CD4-positive, alpha-beta memory T cell (primary cell): ENCODE data around the gene MCC. TPM values are rescaled to one million over a fixed set of nuclear protein-coding genes. Genes with fewer than 3 reads are reported as not detected.

ENCODE experiments used
- CTCF ChIA-PET: fragments of 350-600 bp; sonication (Branson Sonifier 250); formaldehyde crosslinking; loops from one replicate; lab custom pipeline; 2021; ENCODE audit warnings: inconsistent platforms; ENCODE audit not compliant: partially characterized antibody; lab: Charles Lee
- POLR2A ChIA-PET: fragments of 350-600 bp; sonication (Branson Sonifier 250); formaldehyde crosslinking; loops from one replicate; lab custom pipeline; 2021; ENCODE audit not compliant: partially characterized antibody; lab: Charles Lee
- DNase-seq, 5 donors: peaks; one replicate each; pipeline versions ENCODE4 v3.0.0 to v3.0.0-alpha.2; 2020 to 2022; ENCODE audit warnings: mixed read lengths in 1 of 5
- H3K27ac ChIP-seq: one replicate; pipeline ENCODE4 v1.7.0; 2013; ENCODE audit warnings: low read depth, low read length
- H3K27me3 ChIP-seq: 2 replicates; pipeline ENCODE4 v1.7.0; 2013; ENCODE audit warnings: mild to moderate bottlenecking, low read length, moderate library complexity; ENCODE audit not compliant: insufficient read depth
- H3K36me3 ChIP-seq: 2 replicates; pipeline ENCODE4 v1.7.0; 2013; ENCODE audit warnings: mild to moderate bottlenecking, low read length, moderate library complexity; ENCODE audit not compliant: insufficient read depth
- H3K4me1 ChIP-seq: 2 replicates; pipeline ENCODE4 v1.7.0; 2013; ENCODE audit warnings: mild to moderate bottlenecking, low read length, moderate library complexity; ENCODE audit not compliant: insufficient read depth
- H3K4me3 ChIP-seq, 2 donors: one replicate each; pipeline ENCODE4 v1.7.0; 2013; ENCODE audit warnings: low read length in 2 of 2, mild to moderate bottlenecking in 1 of 2
- H3K9me3 ChIP-seq, 2 donors: one replicate each; pipeline ENCODE4 v1.7.0; 2013; ENCODE audit warnings: low read length in 2 of 2, control low read depth in 1 of 2; ENCODE audit not compliant: control insufficient read depth in 1 of 2
- H3K27ac Mint-ChIP-seq, 7 donors: one replicate each; pipeline ENCODE4 v1.8.0; 2020 to 2021; ENCODE audit warnings: mixed read lengths in 7 of 7, mild to moderate bottlenecking in 6 of 7, inconsistent platforms in 3 of 7, moderate library complexity in 3 of 7
- H3K27me3 Mint-ChIP-seq, 2 donors: one replicate each; pipeline ENCODE4 v1.8.0; 2020 to 2021; ENCODE audit warnings: mixed read lengths in 2 of 2
- H3K36me3 Mint-ChIP-seq, 2 donors: one replicate each; pipeline ENCODE4 v1.8.0; 2020 to 2021; ENCODE audit warnings: mixed read lengths in 2 of 2, inconsistent platforms in 1 of 2, mild to moderate bottlenecking in 1 of 2
- H3K4me1 Mint-ChIP-seq, 4 donors: one replicate each; pipeline ENCODE4 v1.8.0; 2020 to 2021; ENCODE audit warnings: mixed read lengths in 4 of 4, mild to moderate bottlenecking in 1 of 4
- H3K4me3 Mint-ChIP-seq, 8 donors: one replicate each; pipeline ENCODE4 v1.8.0; 2020 to 2021; ENCODE audit warnings: mixed read lengths in 8 of 8, mild to moderate bottlenecking in 7 of 8, moderate library complexity in 6 of 8, inconsistent platforms in 3 of 8
- H3K9me3 Mint-ChIP-seq, 8 donors: one replicate each; pipeline ENCODE4 v1.8.0; 2020 to 2021; ENCODE audit warnings: mixed read lengths in 8 of 8, mild to moderate bottlenecking in 5 of 8, inconsistent platforms in 3 of 8, moderate library complexity in 1 of 8
- intact Hi-C: fragments of 100-400 bp; cut with micrococcal nuclease; formaldehyde crosslinking; loops from one replicate; pipeline ENCODE4 v1.15.1; 2023
- polyA plus RNA-seq, 2 donors: library from polyadenylated mRNA; unstranded; fragments of 300-500 nt; fragmentation: Illumina TruSeq; gene quantifications; one replicate each; pipeline ENCODE4 v1.2.3, GENCODE V29; 2021
- total RNA-seq, 2 experiments: library from RNA; stranded (reverse); gene quantifications; one replicate each; pipeline ENCODE4 v1.2.3, GENCODE V29; 2021

MCC gene
- total and polyA plus RNA-seq, 4 experiments from 2014 or later: 0.92 to 12.1 (median 7.7) TPM

DNA sequence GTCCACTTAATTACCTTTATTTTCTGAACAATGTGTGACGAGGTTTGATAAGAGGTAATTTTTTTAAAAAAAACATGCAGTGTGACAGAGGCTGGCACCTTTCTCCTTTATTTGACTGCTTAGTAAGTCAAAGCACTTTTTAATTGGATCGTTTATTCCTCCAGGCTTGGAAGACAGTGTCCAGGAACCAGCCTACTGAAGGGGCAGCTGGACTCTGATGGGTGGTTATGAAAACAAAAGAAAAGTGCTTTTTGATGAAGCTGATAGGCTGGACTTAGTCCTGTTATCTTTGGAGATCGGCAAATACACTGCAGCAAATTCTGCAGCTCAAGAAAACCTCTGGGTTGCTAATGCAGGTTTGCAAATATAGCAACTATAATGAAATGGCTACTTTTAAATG is 370.0 kb downstream of the MCC start:
- Mint-ChIP-seq H3K36me3 (peaks cover 9 to 28% of the 10 kb centered on the region in 2 donors), H3K9me3 (no peaks in the 10 kb centered on the region), H3K4me1 (peaks cover 0 to 5% (median under 1%) of the 10 kb centered on the region in 4 donors), H3K4me3 (no peak overlapping the region), H3K27ac (no peak overlapping the region), H3K27me3 (no peaks in the 10 kb centered on the region)
- Histone ChIP-seq H3K27ac (no peak overlapping the region), H3K4me3 (no peak overlapping the region), H3K4me1 (no peaks in the 10 kb centered on the region), H3K27me3 (no peaks in the 10 kb centered on the region), H3K9me3 (no peaks in the 10 kb centered on the region), H3K36me3 (no peaks in the 10 kb centered on the region)
- intact Hi-C loops: no loop called here
- DNase-seq: no peak
- ChIA-PET POLR2A (interaction anchor here (0.6 kb wide), 1 partner anchor 89 kb away, joined by 3 read pairs; no protein-coding TSS in a partner anchor), CTCF (no interaction called here)

DNA sequence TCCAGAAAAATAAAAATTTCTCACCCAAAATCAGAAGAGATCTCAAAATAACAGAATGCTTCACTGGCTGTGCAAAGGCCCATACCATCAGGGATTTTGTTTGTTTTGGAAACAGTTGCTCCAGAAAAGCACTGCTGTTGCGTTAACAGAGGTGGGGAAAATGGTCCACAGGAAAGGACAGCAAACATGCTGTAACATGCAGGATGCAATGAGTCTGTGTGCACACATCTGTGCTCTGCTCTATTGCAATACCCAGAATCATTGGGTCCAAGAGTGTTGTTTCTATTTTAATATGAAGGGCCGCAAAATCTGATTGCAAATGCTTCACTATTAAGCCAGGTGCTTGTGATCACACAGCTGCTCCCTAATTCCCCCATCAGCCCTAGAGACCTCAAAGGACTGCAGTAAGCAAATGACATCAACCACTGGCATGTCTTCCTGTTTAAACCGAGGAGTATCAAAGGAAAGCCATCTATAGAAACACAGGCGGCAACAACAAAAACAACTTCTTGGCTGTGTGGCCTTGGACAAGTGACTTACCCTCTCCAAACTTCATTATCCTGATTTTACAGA is 370.6 kb downstream of the MCC start:
- POLR2A ChIA-PET: no interaction called here
- H3K9me3 ChIP-seq: no peaks in the 10 kb centered on the region
- H3K36me3 ChIP-seq: no peaks in the 10 kb centered on the region
- Mint-ChIP-seq H3K27ac (no peak overlapping the region), H3K27me3 (no peaks in the 10 kb centered on the region), H3K4me1 (peaks cover 0 to 5% (median under 1%) of the 10 kb centered on the region in 4 donors), H3K36me3 (peaks cover 9 to 28% of the 10 kb centered on the region in 2 donors), H3K4me3 (no peak overlapping the region), H3K9me3 (no peaks in the 10 kb centered on the region)
- CTCF ChIA-PET: no interaction called here
- no peak for DNase-seq
- no peaks in the 10 kb centered on the region for H3K4me1 ChIP-seq
- intact Hi-C loops: no loop called here
- no peak overlapping the region for H3K27ac ChIP-seq
- H3K4me3 ChIP-seq: no peak overlapping the region
- no peaks in the 10 kb centered on the region for H3K27me3 ChIP-seq

DNA sequence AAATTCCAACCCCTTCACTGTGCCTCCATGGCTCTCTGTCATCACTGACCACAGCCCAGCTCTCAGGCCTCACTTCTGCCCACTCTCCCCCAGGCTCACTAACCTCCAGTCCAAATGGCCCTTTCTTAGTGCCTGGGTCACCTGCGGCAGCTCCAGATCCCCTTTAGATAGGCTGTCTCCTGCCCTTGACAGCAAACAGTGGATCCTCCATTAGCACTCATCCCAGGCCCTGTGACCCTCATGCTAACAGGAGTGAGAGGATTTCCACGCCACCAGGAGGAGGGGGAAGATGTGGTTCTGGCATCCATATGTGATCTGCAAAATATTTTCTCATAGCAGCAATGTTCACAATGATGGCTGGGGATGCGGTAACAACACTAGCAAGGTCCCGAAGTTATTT is 372.3 kb downstream of the MCC start:
- no peak overlapping the region for H3K4me3 Mint-ChIP-seq
- no peak overlapping the region for H3K27ac Mint-ChIP-seq
- POLR2A ChIA-PET: no interaction called here
- intact Hi-C loops: no loop called here
- Histone ChIP-seq H3K27me3 (no peaks in the 10 kb centered on the region), H3K27ac (no peak overlapping the region), H3K36me3 (no peaks in the 10 kb centered on the region), H3K9me3 (no peaks in the 10 kb centered on the region), H3K4me3 (no peak overlapping the region), H3K4me1 (no peaks in the 10 kb centered on the region)
- CTCF ChIA-PET: no interaction called here
- peaks cover 0 to 5% (median under 1%) of the 10 kb centered on the region in 4 donors for H3K4me1 Mint-ChIP-seq
- no peaks in the 10 kb centered on the region for H3K27me3 Mint-ChIP-seq
- H3K9me3 Mint-ChIP-seq: no peaks in the 10 kb centered on the region
- peaks cover 9 to 28% of the 10 kb centered on the region in 2 donors for H3K36me3 Mint-ChIP-seq
- DNase-seq: no peak

DNA sequence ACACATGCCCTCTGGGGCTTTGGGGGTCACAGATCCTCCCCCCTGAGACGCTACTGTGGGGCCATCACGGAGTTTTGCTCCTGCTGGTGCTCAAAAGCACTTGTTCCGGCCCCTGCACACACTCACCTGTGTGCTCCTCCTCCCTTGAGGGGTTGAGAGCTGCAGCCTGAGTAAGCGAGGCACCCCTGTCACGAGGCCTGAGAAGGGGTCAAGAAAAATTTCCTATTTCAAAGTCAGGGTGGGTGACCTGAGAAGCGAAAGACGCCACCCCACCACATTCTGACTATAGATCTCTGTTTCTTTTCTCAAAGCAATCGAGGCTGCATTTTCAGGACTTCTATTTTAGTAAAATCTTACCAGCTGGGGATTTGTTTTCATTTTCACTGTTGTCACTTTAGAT is 373.2 kb downstream of the MCC start:
- DNase-seq: no peak
- Histone ChIP-seq H3K4me1 (no peaks in the 10 kb centered on the region), H3K9me3 (no peaks in the 10 kb centered on the region), H3K27me3 (no peaks in the 10 kb centered on the region), H3K27ac (no peak overlapping the region), H3K36me3 (no peaks in the 10 kb centered on the region), H3K4me3 (no peak overlapping the region)
- no peak overlapping the region for H3K4me3 Mint-ChIP-seq
- intact Hi-C loops: no loop called here
- peaks cover 0 to 5% (median under 1%) of the 10 kb centered on the region in 4 donors for H3K4me1 Mint-ChIP-seq
- no peaks in the 10 kb centered on the region for H3K9me3 Mint-ChIP-seq
- no peaks in the 10 kb centered on the region for H3K27me3 Mint-ChIP-seq
- CTCF ChIA-PET: no interaction called here
- POLR2A ChIA-PET: no interaction called here
- H3K27ac Mint-ChIP-seq: no peak overlapping the region
- H3K36me3 Mint-ChIP-seq: peaks cover 9 to 28% of the 10 kb centered on the region in 2 donors

DNA sequence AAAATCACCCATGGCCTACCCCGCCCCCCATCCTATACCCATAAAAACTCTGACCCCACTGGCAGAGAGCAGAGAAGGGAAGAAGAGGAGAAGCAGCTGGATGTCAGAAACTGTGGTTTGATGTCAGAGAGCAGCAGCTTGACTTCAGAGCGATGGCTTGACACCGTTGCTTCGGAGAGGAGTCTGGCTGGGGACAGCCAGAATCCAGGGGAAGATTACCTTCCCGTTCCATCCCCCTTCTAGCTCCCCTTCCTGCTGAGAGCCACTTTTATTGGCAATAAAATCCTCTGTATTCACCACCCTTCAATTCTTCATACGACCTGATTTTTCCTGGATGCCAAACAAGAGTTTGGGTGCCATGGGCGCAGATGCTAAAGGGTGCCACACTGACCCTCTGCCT is 373.7 kb downstream of the MCC start:
- no peaks in the 10 kb centered on the region for H3K9me3 ChIP-seq
- H3K4me1 ChIP-seq: no peaks in the 10 kb centered on the region
- H3K36me3 Mint-ChIP-seq: peaks cover 9 to 28% of the 10 kb centered on the region in 2 donors
- no peak overlapping the region for H3K27ac ChIP-seq
- DNase-seq: no peak
- CTCF ChIA-PET: no interaction called here
- no peaks in the 10 kb centered on the region for H3K27me3 Mint-ChIP-seq
- H3K9me3 Mint-ChIP-seq: no peaks in the 10 kb centered on the region
- no peaks in the 10 kb centered on the region for H3K36me3 ChIP-seq
- POLR2A ChIA-PET: no interaction called here
- no peak overlapping the region for H3K4me3 Mint-ChIP-seq
- H3K27me3 ChIP-seq: no peaks in the 10 kb centered on the region
- H3K4me1 Mint-ChIP-seq: peaks cover 0 to 5% (median under 1%) of the 10 kb centered on the region in 4 donors
- intact Hi-C loops: no loop called here
- no peak overlapping the region for H3K4me3 ChIP-seq
- H3K27ac Mint-ChIP-seq: no peak overlapping the region

DNA sequence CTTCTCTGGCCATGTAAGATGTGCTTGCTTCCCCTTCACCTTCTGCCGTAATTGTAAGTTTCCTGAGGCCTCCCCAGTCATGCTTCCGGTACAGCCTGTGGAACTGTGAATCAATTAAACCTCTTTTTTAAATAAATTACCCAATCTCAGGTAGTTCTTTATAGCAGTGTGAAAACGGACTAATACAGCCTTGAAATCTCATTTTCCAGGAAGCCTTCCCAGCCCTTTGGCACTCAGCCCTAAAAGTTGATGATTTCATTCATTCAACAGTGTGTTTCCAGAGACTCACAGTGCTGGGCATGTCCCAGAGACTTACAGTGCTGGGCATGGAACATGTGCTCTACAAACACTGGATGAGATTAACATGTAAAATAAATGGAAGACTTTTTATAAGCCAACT is 375.8 kb downstream of the MCC start:
- H3K27me3 Mint-ChIP-seq: no peaks in the 10 kb centered on the region
- peaks cover 0 to 5% (median under 1%) of the 10 kb centered on the region in 4 donors for H3K4me1 Mint-ChIP-seq
- POLR2A ChIA-PET: no interaction called here
- Histone ChIP-seq H3K27ac (no peak overlapping the region), H3K4me1 (no peaks in the 10 kb centered on the region), H3K9me3 (no peaks in the 10 kb centered on the region), H3K4me3 (no peak overlapping the region), H3K36me3 (no peaks in the 10 kb centered on the region), H3K27me3 (no peaks in the 10 kb centered on the region)
- H3K27ac Mint-ChIP-seq: peak overlapping the region in 1 of 7 donors; percentile 25
- DNase-seq: no peak
- H3K4me3 Mint-ChIP-seq: no peak overlapping the region
- H3K9me3 Mint-ChIP-seq: no peaks in the 10 kb centered on the region
- intact Hi-C loops: no loop called here
- H3K36me3 Mint-ChIP-seq: peaks cover 5 to 21% of the 10 kb centered on the region in 2 donors
- CTCF ChIA-PET: no interaction called here

DNA sequence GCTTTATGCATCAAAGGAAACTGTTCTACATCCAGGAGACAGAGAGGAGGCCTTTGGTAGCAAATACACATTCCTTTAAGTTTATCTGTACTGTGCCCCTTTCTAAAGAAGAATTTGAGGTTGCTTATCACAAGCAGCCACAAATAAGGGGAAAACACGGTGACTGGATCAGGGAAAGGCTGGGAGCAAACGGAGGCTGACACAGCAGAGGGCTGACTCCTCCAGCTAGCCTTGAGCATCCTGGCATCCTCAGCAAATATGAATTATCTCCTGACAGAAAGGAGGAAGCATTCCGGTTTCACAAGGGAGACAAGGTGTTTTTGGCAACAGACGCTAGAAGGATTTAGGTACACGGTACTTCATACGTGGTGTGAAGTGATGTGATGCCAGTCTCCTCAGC is 378.1 kb downstream of the MCC start:
- Mint-ChIP-seq H3K4me1 (peaks cover 0 to 5% (median under 1%) of the 10 kb centered on the region in 4 donors), H3K27me3 (no peaks in the 10 kb centered on the region)

More for the DNA sequence above, 378.1 kb downstream of the MCC start:
- Histone ChIP-seq H3K36me3 (no peaks in the 10 kb centered on the region), H3K4me1 (no peaks in the 10 kb centered on the region), H3K27me3 (no peaks in the 10 kb centered on the region), H3K4me3 (no peak overlapping the region), H3K9me3 (no peaks in the 10 kb centered on the region), H3K27ac (no peak overlapping the region)
- Mint-ChIP-seq H3K27ac (no peak overlapping the region), H3K9me3 (peaks cover 0 to 1% (median 0%) of the 10 kb centered on the region in 8 donors), H3K4me3 (no peak overlapping the region), H3K36me3 (peaks cover 3 to 9% of the 10 kb centered on the region in 2 donors)
- intact Hi-C loops: no loop called here
- ChIA-PET CTCF (no interaction called here), POLR2A (no interaction called here)
- DNase-seq: no peak
